Skeletal muscle satellite cell (primary cell): ENCODE results near the gene TEX19.

Experiments used
- H3K27me3 ChIP-seq: 2 replicates; pipeline ENCODE4 v1.7.0; 2013; ENCODE audit warnings: low read length; ENCODE audit not compliant: control insufficient read depth, insufficient read depth
- H3K36me3 ChIP-seq: 2 replicates; pipeline ENCODE4 v1.7.0; 2013; ENCODE audit warnings: mild to moderate bottlenecking, control low read depth, low read length; ENCODE audit not compliant: insufficient read depth
- H3K4me1 ChIP-seq: 2 replicates; pipeline ENCODE4 v1.7.0; 2013; ENCODE audit warnings: low read length; ENCODE audit not compliant: control insufficient read depth, insufficient read depth
- H3K4me2 ChIP-seq: 2 replicates; pipeline ENCODE4 v1.7.0; 2013; ENCODE audit warnings: mild to moderate bottlenecking, low read length
- H3K4me3 ChIP-seq: 2 replicates; pipeline ENCODE4 v1.7.0; 2013; ENCODE audit warnings: low read length
- H3K9ac ChIP-seq: 2 replicates; pipeline ENCODE4 v1.7.0; 2013; ENCODE audit warnings: mild to moderate bottlenecking, low read depth, low read length, moderate library complexity
- H3K9me3 ChIP-seq: replicated peaks from 2 replicates; pipeline ENCODE4 v1.7.0; 2013; ENCODE audit warnings: mild to moderate bottlenecking, control low read depth, low read length

TEX19 gene

GRCh38 chr17:82332669-82333278, 26.3 kb upstream of the TEX19 start:
- Histone ChIP-seq H3K9ac (no peak overlapping the region), H3K36me3 (no peaks in the 10 kb centered on the region), H3K9me3 (no peaks in the 10 kb centered on the region), H3K4me1 (peaks cover 37% of the 10 kb centered on the region), H3K27me3 (peaks cover 2% of the 10 kb centered on the region), H3K4me3 (peak overlapping the region; percentile 71), H3K4me2 (peak overlapping the region; percentile 96)

- H3K9me3 ChIP-seq: no peaks in the 10 kb centered on the region
- no peaks in the 10 kb centered on the region for H3K36me3 ChIP-seq
- peaks cover 2% of the 10 kb centered on the region for H3K27me3 ChIP-seq
- H3K9ac ChIP-seq: peak within 1 kb of the TSS; percentile 66
- H3K4me3 ChIP-seq: peak within 1 kb of the TSS; percentile 71
- H3K4me1 ChIP-seq: peaks cover 43% of the 10 kb centered on the region
- peak within 1 kb of the TSS; percentile 96 for H3K4me2 ChIP-seq
Measured at GRCh38 chr17:82333279-82334171, 25.5 kb upstream of the TEX19 start, which contains the start of gene SECTM1. SECTM1 (minus strand) TSS chr17:82333766; CDS start chr17:82327240, 6,526 bp downstream.

- Histone ChIP-seq H3K4me3 (peak overlapping the region; percentile 62), H3K4me2 (peak overlapping the region; percentile 96), H3K27me3 (peaks cover 2% of the 10 kb centered on the region), H3K9ac (no peak overlapping the region), H3K9me3 (no peaks in the 10 kb centered on the region), H3K4me1 (peaks cover 49% of the 10 kb centered on the region), H3K36me3 (no peaks in the 10 kb centered on the region)
Measured at GRCh38 chr17:82334204-82334621, 24.8 kb upstream of the TEX19 start.

- Histone ChIP-seq H3K27me3 (peaks cover 2% of the 10 kb centered on the region), H3K9me3 (no peaks in the 10 kb centered on the region), H3K9ac (peak overlapping the region; percentile 0), H3K4me3 (peak overlapping the region; percentile 62), H3K4me1 (peaks cover 54% of the 10 kb centered on the region), H3K4me2 (peak overlapping the region; percentile 96), H3K36me3 (no peaks in the 10 kb centered on the region)
Measured at GRCh38 chr17:82334622-82335394, 24.2 kb upstream of the TEX19 start.

- H3K36me3 ChIP-seq: no peaks in the 10 kb centered on the region
- H3K9ac ChIP-seq: peak overlapping the region; percentile 23
- peak overlapping the region; percentile 57 for H3K4me3 ChIP-seq
Measured at GRCh38 chr17:82338858-82339633, 20.0 kb upstream of the TEX19 start.

GRCh38 chr17:82339634-82340580, 19.1 kb upstream of the TEX19 start:
- Histone ChIP-seq H3K4me1 (peaks cover 23% of the 10 kb centered on the region), H3K9me3 (no peaks in the 10 kb centered on the region), H3K4me2 (peak overlapping the region; percentile 81), H3K27me3 (no peaks in the 10 kb centered on the region), H3K9ac (peak overlapping the region; percentile 23), H3K4me3 (peak overlapping the region; percentile 57), H3K36me3 (no peaks in the 10 kb centered on the region)

More at GRCh38 chr17:82338858-82339633, 20.0 kb upstream of the TEX19 start:
- H3K4me2 ChIP-seq: peak overlapping the region; percentile 81
- H3K9me3 ChIP-seq: no peaks in the 10 kb centered on the region
- H3K4me1 ChIP-seq: peaks cover 32% of the 10 kb centered on the region
- no peaks in the 10 kb centered on the region for H3K27me3 ChIP-seq

- H3K4me3 ChIP-seq: no peak overlapping the region
- H3K4me2 ChIP-seq: no peak overlapping the region
- H3K9ac ChIP-seq: no peak overlapping the region
- no peaks in the 10 kb centered on the region for H3K27me3 ChIP-seq
- H3K36me3 ChIP-seq: no peaks in the 10 kb centered on the region
- peaks cover 17% of the 10 kb centered on the region for H3K4me1 ChIP-seq
- H3K9me3 ChIP-seq: no peaks in the 10 kb centered on the region
Measured at GRCh38 chr17:82342361-82343079, 16.5 kb upstream of the TEX19 start.

- Histone ChIP-seq H3K9me3 (no peaks in the 10 kb centered on the region), H3K36me3 (no peaks in the 10 kb centered on the region)
Measured at GRCh38 chr17:82343560-82343959, 15.5 kb upstream of the TEX19 start.

GRCh38 chr17:82344175-82344907, 14.7 kb upstream of the TEX19 start:
- no peaks in the 10 kb centered on the region for H3K9me3 ChIP-seq
- no peaks in the 10 kb centered on the region for H3K36me3 ChIP-seq
- no peak overlapping the region for H3K4me3 ChIP-seq
- H3K4me2 ChIP-seq: no peak overlapping the region
- peaks cover 4% of the 10 kb centered on the region for H3K4me1 ChIP-seq
- H3K9ac ChIP-seq: no peak overlapping the region
- H3K27me3 ChIP-seq: peaks cover 3% of the 10 kb centered on the region

More at GRCh38 chr17:82343560-82343959, 15.5 kb upstream of the TEX19 start:
- H3K27me3 ChIP-seq: peaks cover under 1% of the 10 kb centered on the region
- H3K4me3 ChIP-seq: no peak overlapping the region
- peaks cover 11% of the 10 kb centered on the region for H3K4me1 ChIP-seq
- no peak overlapping the region for H3K4me2 ChIP-seq
- H3K9ac ChIP-seq: no peak overlapping the region
